ENCODE measurements around the gene SLC9A8.
"Not testable (repeated sequence)": the region's sequence is repeated elsewhere in the genome, so short reads cannot be mapped to it uniquely, and the experiment has no call there.

The SLC9A8 gene, protein sequence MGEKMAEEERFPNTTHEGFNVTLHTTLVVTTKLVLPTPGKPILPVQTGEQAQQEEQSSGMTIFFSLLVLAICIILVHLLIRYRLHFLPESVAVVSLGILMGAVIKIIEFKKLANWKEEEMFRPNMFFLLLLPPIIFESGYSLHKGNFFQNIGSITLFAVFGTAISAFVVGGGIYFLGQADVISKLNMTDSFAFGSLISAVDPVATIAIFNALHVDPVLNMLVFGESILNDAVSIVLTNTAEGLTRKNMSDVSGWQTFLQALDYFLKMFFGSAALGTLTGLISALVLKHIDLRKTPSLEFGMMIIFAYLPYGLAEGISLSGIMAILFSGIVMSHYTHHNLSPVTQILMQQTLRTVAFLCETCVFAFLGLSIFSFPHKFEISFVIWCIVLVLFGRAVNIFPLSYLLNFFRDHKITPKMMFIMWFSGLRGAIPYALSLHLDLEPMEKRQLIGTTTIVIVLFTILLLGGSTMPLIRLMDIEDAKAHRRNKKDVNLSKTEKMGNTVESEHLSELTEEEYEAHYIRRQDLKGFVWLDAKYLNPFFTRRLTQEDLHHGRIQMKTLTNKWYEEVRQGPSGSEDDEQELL

DNA sequence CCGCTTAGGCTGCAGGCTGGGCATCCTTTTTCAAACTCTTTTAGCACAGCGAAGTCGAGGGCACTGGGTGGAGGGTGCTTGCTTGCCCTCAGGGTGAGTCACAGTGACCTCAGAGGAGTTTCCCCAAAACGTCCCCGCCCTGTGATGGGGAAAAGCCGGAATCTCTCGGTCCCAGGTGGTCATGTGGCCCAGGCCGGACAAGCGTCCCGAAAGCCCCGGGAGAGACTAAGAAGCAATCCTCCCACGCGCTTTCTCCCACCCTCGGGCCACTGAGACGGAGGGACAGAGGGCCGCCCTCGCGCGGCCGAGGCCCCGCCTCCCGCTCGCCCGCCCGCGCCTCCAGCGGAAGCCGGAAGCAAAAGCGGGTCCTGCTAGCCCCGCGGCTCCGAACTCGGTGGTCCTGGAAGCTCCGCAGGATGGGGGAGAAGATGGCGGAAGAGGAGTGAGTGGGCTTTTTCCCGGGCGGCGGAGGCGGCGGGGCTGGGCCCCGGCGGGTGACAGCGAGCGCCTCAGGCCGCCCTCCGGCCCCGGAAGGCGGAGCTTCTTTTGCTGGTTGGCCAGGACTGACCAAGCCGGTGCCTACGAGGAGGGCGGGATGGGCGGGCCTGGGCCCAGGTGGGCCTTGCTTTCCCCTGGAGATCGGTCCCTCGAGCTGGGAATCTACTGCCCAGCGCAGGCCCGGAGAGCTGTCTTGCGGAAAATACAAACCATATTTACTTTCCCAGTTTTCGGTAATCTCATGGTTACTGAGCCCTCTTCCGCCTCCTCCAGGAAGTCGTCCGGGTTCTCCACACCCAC is at the start of gene SLC9A8:
Gene SLC9A8, plus strand, starts transcription at position 322 of the 798 bp plus-strand sequence. Its CDS starts 95 bp downstream, at position 417.
- peak; percentile 90 for DNase-seq (ENCODE audit: low spot score)

DNA sequence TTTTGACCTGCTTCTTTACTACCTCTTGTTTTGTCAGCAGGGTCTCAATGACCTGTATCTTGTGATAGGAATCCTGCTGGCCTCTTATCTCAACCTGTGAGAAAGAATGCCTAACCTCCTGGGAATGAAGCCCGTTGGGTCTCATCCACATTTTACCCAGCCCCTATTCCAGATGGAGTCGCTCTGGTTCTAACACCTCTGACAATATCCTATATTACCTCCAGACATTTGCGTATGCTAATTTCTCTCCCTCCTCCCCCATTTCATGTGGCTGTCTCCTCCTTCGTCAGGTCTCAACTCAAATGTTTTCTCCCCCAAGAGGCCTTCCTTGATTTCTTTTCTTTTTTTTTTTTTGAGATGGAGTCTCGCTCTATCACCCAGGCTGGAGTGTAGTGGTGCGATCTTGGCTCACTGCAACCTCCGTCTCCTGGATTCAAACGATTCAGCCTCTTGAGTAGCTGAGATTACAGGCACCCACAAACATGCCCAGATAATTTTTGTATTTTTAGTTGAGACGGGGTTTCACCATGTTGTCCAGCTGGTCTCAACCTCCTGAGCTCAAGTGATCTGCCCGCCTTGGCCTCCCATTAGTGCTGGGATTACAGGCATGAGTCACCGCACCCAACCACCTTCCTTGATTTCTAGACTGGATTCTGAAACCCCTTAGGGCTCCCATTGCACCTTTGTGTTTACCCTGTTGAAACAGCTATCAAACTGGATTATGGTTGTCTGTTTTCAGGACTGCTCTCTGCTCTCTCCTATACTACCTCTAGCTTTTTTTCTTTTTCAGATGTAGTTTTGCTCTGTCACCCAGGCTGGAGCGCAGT is 49.5 kb upstream of the SLC9A8 start:
- DNase-seq (ENCODE audit: low spot score) = no peak

DNA sequence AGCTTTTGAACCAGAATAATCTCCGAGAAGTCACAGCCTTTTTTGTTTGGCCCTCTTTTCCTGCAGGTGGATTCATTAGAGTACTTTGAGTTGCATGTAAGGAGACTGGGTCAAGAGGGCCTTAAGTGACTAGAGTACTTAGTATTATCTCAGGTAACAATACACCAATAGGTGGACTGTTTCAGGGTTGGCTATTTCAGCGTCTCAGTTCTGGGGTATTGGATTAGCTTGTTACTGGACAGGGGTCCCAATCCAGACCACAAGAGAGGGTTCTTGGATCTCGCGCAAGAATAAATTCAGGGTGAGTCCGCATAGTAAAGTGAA is 47.3 kb upstream of the SLC9A8 start:
- no peak for DNase-seq (ENCODE audit: low spot score)

DNA sequence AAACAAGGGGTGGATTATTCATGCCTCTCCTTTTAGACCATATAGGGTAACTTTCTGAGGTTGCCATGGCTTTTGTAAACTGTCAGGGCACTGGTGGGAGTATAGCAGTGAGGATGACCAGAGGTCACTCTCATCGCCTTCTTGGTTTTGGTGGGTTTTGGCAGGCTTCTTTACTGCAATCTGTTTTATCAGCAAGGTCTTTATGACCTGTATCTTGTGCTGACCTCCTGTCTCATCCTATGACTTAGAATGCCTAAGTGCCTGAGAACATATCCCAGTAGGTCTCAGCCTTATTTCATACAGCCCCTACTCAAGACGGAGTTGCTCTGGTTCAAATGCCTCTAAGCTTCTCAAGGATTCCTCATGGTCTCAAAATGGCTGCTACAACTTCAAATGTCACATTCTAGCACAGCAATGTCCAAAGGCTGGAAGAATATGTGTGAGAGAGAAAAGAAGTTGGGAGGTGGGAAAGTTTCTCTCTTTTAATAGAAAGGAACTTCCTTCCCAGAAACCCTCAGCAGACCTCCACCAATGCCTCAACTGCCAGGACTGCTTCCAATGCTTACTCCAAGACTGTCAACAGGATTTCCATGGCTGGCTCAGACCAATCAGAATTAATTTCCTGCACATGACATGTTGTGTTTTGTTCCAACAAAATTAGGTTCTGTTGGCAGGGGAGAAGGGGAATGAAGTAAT is 46.6 kb upstream of the SLC9A8 start:
- no peak for DNase-seq (ENCODE audit: low spot score)

DNA sequence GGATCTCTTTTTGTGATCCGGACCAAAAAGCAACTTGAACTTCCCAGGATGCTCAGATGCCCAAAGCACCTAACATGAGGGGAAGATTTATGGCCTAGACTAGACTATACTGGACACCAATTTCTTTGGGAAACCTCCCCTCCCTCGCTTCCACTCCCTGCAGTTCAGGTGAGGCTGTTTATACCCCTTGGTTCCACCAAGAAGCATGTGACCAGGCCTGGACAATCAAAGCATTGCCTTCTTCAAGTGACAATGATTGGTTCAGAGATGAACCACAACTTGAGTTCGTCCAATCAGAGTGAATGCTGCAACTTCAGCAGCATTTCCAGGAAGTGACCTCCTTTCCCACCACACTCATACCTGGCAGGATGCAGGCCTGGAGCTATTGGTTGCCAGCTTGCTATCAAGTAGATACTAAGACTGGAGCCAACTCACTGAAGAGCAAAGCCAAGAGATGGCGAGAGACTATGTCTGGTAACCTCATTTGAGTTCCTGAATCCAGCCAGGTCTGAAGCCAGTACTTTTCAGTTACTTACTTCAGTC is 45.6 kb upstream of the SLC9A8 start:
- DNase-seq (ENCODE audit: low spot score) = no peak

DNA sequence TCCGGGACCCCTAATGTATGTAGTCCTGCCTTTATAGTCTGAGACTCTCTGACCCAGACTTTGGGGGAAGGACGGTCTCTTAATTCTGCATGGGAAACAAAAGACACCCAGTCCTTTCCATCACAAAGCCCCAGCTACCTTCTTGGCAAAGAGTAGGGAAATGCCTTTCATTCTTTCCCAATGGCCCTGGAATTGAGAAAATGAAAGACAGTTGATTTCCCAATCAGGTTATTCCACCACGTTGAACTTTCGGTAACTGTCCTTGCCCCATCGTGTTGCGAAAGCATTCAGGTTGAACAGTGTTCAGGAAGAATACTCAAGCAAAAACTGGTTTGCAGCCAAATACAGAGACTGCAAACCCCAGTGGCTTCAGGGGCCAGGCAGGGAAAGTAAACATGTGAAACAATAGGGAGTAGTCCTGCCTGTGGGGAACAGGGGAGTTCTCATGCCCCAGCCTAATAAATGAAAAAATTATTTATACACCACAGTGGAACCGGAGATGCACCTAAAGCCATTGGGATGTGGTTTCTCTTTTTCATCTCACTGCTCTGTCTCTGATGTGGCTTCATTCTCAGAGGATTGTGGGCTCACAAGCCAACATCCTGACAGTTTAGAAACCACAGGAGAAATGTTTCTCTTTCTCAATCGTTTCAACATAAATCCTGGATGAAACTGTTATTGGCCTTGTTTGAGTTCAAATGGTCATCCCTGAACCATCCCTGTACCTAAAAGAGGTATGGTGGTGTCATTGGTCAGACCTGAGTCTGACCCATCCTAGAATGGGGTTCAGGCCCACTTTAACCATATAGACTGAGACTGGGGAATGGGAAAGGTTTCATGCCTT is 44.2 kb upstream of the SLC9A8 start:
- DNase-seq (ENCODE audit: low spot score) = peak; percentile 81

DNA sequence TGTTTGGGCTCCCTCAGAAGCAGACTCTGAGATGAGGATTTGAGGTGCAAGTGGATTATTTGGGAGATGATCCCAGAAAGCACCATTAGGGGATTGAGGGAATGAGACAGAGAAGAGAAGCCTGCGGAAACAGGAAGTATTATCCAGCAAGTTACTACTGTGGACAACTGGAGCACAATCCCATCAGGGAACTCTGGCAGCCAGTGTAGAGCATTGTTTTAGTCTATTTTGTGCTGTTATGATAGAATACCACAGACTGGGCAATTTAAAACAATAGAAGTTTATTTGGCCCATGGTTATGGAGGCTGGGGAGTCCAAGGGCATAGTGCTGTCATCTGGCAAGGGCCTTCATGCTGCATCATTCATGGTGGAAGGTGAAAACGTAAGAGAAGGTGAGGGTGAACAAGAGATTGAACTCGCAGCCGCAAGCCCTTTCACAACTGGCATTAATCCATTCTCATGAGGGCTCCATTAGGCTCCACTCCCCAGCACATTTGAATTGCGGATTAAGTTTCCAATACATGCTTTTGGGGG is 43.5 kb upstream of the SLC9A8 start:
- DNase-seq (ENCODE audit: low spot score) = no peak

DNA sequence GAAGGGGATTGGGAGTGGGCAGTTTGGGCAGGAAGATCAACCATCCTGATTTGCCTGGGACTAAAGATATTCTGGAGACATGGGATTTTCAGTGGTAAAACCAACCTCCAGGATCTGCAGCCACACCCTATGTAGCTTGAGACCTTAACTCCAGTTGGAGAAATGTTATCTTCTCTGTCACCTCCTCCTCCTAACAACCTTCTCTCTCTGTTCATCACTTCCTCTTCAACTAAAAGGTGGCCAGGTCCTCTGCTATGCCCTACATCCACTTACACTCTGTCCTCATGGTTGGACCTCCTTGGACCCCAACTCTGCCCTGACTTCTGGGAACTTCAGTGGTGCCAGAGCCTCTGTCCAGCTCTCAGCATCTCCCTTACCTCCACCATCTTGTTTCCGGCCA is 42.0 kb upstream of the SLC9A8 start:
- no peak for DNase-seq (ENCODE audit: low spot score)

DNA sequence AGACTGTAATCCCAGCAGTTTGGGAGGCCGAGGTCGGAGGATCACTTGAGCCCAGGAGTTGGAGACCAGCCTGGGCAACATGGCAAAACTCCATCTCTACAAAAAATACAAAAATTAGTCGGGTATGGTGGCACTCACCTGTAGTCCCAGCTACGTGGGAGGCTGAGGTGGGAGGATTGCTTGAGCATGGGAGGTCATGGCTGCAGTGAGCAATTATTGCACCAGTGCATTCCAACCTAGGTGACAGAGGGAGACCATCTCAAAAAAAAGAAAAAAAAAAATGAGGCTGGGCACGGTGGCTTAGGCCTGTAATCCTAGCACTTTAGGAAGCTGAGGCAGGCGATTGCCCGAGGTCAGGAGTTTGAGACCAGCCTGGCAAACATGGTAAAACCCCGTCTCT is 38.4 kb upstream of the SLC9A8 start:
- not testable (repeated sequence) for DNase-seq (ENCODE audit: low spot score)

DNA sequence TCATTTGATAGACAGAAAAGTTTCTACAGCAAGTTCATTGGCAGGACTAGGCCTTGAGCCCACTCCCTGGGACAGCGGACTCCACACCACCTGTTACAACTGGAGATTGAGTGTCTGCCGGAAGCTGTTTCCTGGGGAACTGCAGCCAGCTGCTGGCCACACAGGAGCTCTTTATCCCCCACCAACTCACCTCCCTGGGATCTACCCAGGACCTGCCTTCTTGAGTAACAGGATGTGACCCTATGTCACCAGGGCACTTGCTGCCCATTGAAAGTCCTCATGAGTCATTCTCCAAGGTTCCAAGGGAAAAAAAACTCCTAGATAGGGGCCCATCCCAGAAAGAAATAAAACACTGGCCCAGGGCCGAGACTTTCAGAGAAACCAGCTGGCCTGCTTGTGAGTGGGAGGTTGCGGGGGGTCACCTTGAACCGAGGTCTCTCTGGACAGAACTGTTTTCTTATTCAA is 37.4 kb upstream of the SLC9A8 start:
- peak; percentile 48 for DNase-seq (ENCODE audit: low spot score)

DNA sequence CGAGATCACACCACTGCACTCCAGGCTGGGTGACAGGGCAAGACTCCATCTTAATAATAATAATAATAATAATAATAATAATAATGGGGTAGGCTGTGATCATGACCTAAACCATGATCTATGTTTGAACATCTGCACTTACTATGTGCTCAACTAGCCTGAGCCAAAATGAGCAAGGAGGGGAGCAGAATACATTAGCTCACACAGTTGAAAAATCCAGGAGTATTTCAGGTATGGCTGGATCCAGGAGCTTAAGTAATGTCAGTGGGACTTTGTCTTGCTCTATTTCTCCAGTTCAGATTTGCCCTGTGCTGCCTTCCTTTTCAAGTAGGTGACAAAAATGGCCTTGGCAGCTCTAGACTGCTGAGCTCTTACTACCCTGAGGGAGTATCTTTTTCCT is 32.7 kb upstream of the SLC9A8 start:
- no peak for DNase-seq (ENCODE audit: low spot score)

DNA sequence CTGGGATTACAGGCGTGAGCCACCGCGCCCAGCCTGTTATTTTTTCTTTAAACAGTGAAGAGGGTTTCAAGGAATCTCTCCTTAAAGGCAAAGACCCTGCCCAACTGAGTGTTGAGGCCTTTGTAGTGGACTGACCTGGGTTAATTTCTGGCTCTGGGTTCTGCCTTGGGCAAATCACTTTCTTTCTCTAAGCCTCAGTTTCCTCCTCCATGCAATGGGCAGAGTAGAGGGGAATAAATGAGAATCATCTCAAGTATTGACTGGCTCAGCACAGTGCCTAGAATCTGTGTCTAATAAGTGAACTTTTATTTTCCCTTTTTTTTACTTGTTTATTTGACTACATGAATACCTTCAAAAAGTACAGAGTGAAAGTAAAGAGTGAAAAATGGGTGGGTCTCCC is 31.0 kb upstream of the SLC9A8 start:
- DNase-seq (ENCODE audit: low spot score) = no peak

DNA sequence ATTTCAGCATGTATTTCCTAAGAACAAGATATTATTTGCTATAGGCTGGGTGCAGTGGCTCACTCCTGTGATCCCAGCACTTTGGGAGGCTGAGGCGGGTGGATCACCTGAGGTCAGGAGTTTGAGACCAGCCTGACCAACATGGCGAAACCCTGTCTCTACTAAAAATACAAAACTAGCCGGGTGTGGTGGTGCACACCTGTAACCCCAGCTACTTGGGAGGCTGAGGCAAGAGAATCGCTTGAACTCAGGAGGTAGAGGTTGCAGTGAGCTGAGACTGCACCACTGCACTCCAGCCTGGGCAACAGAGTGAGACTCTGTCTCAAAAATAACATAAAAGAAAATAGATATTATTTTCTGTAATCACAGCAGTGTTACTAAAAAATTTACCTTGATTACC is 30.2 kb upstream of the SLC9A8 start:
- not testable (repeated sequence) for DNase-seq (ENCODE audit: low spot score)

DNA sequence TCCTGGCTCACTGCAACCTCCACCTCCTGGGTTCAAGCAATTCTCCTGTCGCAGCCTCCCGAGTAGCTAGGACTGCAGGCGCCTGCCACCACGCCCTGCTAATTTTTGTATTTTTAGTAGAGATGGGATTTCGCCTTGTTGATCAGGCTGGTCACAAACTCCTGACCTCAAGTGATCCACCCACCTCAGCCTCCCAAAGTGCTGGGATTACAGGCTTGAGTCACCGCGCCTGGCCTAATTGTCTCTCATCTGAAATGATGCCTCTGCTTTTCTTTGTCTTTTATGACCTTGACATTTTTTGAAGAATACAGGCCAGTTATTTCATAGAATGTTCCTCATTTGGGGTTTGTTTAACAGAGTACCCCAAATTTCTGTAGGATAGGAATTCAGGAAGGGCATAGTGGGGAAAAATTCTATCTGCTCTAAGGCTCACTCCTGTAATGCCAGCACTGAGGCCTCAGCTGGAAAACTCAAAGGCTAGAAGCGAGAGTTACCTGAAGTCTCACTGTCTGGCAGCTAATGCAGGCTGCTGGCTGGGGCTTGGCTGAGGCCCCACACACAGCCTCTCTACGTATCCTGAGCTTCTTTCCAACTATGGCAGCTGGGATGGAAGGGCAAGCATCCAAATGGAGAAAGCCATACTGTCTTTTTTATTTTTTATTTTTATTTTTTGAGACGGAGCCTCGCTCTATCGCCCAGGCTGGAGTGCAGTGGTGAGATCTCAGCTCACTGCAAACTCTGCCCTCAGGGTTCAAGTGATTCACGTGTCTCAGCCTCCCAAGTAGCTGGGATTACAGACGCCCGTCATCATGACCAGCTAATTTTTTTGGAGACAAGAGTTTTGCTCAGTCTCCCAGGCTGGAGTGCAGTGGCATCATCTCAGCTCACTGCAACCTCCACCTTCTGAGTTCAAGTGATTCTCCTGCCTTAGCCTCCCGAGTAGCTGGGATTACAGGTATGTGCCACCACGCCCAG is 29.3 kb upstream of the SLC9A8 start:
- DNase-seq (ENCODE audit: low spot score) = not testable (repeated sequence)

DNA sequence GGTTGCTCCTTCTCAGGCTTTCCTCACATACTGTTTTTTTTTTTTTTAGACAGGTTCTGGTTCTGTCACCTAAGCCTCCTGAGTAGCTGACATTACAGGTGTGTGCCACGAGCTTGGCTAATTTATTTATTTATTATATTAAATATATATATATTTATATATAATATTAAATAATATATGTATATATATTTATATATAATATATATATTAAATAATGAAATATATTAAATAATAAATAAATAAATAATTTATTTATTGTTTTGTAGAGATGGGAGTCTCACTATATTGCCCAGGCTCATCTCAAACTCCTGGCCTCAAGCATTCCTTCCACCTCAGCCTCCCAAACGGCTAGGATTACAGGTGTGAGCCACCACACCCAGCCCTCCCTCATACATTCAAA is 28.3 kb upstream of the SLC9A8 start:
- no peak for DNase-seq (ENCODE audit: low spot score)

DNA sequence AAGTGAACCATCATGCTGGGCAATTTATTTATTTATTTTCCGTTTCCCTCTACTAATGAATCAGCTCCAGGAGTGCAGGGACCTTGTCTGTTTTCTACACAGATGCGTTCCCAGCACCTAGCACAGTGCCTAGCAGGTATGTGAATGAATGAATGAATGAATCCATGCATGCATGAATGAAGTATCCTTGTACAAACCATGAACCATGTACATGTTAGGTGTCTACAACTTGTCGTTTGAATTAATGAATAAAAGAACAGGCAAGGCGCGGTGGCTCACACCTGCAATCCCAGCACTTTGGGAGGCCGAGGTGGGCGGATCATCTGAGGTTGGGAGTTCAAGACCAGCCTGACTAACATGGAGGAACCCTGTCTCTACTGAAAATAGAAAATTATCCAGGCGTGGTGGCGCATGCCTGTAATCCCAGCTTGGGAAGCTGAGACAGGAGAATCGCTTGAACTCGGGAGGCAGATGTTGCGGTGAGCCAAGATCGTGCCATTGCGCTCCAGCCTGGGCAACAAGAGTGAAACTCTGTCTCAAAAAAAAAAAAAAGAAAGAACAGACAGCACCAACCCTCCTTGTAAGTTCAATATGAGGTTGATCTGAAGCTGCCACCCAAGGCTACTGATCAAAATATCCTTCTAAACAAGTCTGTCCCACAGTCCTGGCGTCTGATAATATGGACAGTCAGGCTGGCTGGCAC is 27.3 kb upstream of the SLC9A8 start:
- no peak for DNase-seq (ENCODE audit: low spot score)

DNA sequence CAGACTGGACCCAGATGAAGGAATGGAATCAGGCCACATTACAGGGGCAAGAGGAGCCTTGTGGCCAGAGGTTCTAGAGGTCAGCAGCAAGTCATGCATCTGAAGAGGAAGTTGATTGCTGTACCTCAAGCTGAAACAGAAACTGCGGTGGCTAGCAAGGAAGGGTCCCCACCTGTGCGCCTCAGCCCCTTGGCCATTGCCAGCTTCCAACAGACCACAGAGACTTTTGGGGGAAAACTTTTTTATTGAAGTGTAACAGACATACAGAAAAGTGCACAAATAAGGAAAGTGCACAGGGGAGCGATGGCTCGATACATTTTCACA is 26.8 kb upstream of the SLC9A8 start:
- no peak for DNase-seq (ENCODE audit: low spot score)

DNA sequence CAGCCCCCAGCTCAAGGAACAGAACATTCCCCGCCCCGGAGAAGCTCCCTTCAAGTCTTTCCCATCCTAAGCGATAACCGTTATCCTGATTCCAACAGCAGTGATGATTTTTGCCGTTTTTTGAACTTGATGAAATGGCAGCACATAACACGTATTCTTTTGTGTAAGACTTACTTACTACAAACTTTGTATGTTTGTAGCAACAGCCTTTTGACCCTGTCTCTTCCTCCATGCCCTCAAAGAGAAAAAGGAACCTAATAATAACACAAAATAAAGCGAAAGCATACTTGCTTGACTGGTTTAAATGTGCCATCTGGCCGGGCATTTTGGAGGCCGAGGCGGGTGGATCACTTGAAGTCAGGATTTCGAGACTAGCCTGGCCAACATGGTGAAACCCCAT is 26.4 kb upstream of the SLC9A8 start:
- no peak for DNase-seq (ENCODE audit: low spot score)
